Endodermal cell (in vitro differentiated cells): ENCODE results near the gene MAP3K21. TPM values are rescaled to one million over a fixed set of nuclear protein-coding genes. Genes with fewer than 3 reads are reported as not detected.

Experiments
- DNase-seq: peaks from one replicate; pipeline ENCODE4 v3.0.0-alpha.2; 2017
- H3K27ac ChIP-seq: 2 replicates; pipeline ENCODE4 v1.5.1; 2013; ENCODE audit warnings: mild to moderate bottlenecking, low read depth, low read length, moderate library complexity
- H3K27me3 ChIP-seq: 2 replicates; pipeline ENCODE4 v1.6.1; 2013; ENCODE audit warnings: mild to moderate bottlenecking, low read length, moderate library complexity; ENCODE audit not compliant: insufficient read depth, control insufficient read depth, poor library complexity, severe bottlenecking
- H3K36me3 ChIP-seq: 2 replicates; pipeline ENCODE4 v1.7.0; 2013; ENCODE audit warnings: mild to moderate bottlenecking, low read length, moderate library complexity; ENCODE audit not compliant: control insufficient read depth, insufficient read depth
- H3K4me1 ChIP-seq: one replicate; pipeline ENCODE4 v1.7.0; 2013; ENCODE audit warnings: low read length; ENCODE audit not compliant: control insufficient read depth, insufficient read depth
- H3K4me3 ChIP-seq: 2 replicates; pipeline ENCODE4 v1.5.1; 2013; ENCODE audit warnings: mild to moderate bottlenecking, low read length, moderate library complexity
- H3K9ac ChIP-seq: 2 replicates; pipeline ENCODE4 v1.6.1; 2013; ENCODE audit warnings: mild to moderate bottlenecking, low read length, moderate library complexity; ENCODE audit not compliant: poor library complexity, severe bottlenecking; ENCODE audit errors: extremely low read depth
- H3K9me3 ChIP-seq: 2 replicates; pipeline ENCODE4 v1.6.1; 2013; ENCODE audit warnings: mild to moderate bottlenecking, low read length, moderate library complexity; ENCODE audit not compliant: control insufficient read depth
- H3K27ac Mint-ChIP-seq: 2 replicates; pipeline ENCODE4 v1.8.0; 2020; ENCODE audit warnings: mixed read lengths
- H3K27me3 Mint-ChIP-seq: 2 replicates; pipeline ENCODE4 v1.8.0; 2021; ENCODE audit warnings: mild to moderate bottlenecking, mixed read lengths; ENCODE audit not compliant: insufficient read depth
- H3K36me3 Mint-ChIP-seq: 2 replicates; pipeline ENCODE4 v1.8.0; 2020; ENCODE audit warnings: low read depth, mixed read lengths
- H3K4me1 Mint-ChIP-seq: 2 replicates; pipeline ENCODE4 v1.8.0; 2020; ENCODE audit warnings: mixed read lengths
- H3K4me3 Mint-ChIP-seq: 2 replicates; pipeline ENCODE4 v1.8.0; 2020; ENCODE audit warnings: mild to moderate bottlenecking, moderate library complexity, mixed read lengths
- H3K9me3 Mint-ChIP-seq: 2 replicates; pipeline ENCODE4 v1.8.0; 2020; ENCODE audit warnings: mild to moderate bottlenecking, mixed read lengths
- CTCF ChIP-seq: fragments of 200-600 bp; sonication (generic); conservative IDR thresholded peaks from 2 replicates; pipeline ENCODE4 v1.5.0; 2021; ENCODE audit warnings: antibody characterized with exemption, mild to moderate bottlenecking
- WGBS, 2 experiments: methylation state at CpG; one replicate each; pipeline versions ENCODE4 v1.1.5 to v1.1.7; 2013; ENCODE audit warnings: missing lambda C conversion rate in 2 of 2, mixed read lengths in 1 of 2; ENCODE audit not compliant: insufficient coverage in 1 of 2, insufficient read length in 1 of 2; 5-methylcytosine and 5-hydroxymethylcytosine counted together
- total RNA-seq, 2 donors: library from RNA; stranded (reverse); fragmentation: NEBNext Ultra II Directional in 1 of 2; extraction: Animal tissue kit (Norgen Biotek cat#: 25700) in 1 of 2; gene quantifications; 2 replicates in 1 of 2; 3 replicates in 1 of 2; pipeline ENCODE4 v1.2.1, GENCODE V29; 2021

MAP3K21 gene
- total RNA-seq, 2 donors from 2014 or later: 9.4 to 14.6 TPM

DNA sequence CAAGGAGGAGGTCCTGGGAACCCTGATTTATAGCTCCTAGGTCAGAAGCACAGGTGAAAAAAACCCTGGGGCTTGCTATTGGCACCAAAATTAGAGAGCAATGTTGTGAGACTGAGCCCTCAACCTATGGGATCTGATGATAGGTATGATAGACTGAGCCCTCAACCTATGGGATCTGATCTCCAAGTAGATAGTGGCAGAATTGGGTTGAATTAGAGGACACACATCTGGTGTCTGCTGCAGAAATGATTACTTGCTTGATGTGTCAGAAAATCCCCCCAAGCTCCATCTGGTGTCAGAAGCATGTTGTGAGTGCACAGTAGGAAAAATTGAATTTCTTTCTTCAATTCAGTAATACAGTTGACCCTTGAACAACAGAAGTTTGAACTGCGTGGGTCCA, 62.4 kb downstream of the MAP3K21 start:
- Histone ChIP-seq H3K4me1 (no peaks in the 10 kb centered on the region), H3K4me3 (no peak overlapping the region), H3K9ac (no peak overlapping the region), H3K36me3 (no peaks in the 10 kb centered on the region), H3K9me3 (no peaks in the 10 kb centered on the region), H3K27ac (no peak overlapping the region), H3K27me3 (no peaks in the 10 kb centered on the region)
- peaks cover 10% of the 10 kb centered on the region for H3K4me1 Mint-ChIP-seq
- peaks cover 4% of the 10 kb centered on the region for H3K9me3 Mint-ChIP-seq
- TF ChIP-seq CTCF: no peak
- 80 to 88% methylated on average over 1 of the region's 1 CpG for WGBS, 2 experiments
- no peaks in the 10 kb centered on the region for H3K27me3 Mint-ChIP-seq
- no peak overlapping the region for H3K27ac Mint-ChIP-seq
- DNase-seq: no peak
- no peaks in the 10 kb centered on the region for H3K36me3 Mint-ChIP-seq
- no peak overlapping the region for H3K4me3 Mint-ChIP-seq

- Histone ChIP-seq H3K27ac (no peak overlapping the region), H3K9ac (no peak overlapping the region), H3K4me1 (no peaks in the 10 kb centered on the region), H3K36me3 (no peaks in the 10 kb centered on the region), H3K9me3 (no peaks in the 10 kb centered on the region), H3K4me3 (no peak overlapping the region), H3K27me3 (no peaks in the 10 kb centered on the region)
- Mint-ChIP-seq H3K9me3 (peaks cover 6% of the 10 kb centered on the region), H3K4me1 (peaks cover 10% of the 10 kb centered on the region), H3K36me3 (no peaks in the 10 kb centered on the region), H3K27ac (no peak overlapping the region), H3K4me3 (no peak overlapping the region), H3K27me3 (no peaks in the 10 kb centered on the region)
- TF ChIP-seq CTCF: no peak
- 88 to 95% methylated on average over 1 to 3 of the region's 3 CpGs for WGBS, 2 experiments
- DNase-seq: no peak
Measured at GRCh38 chr1:233390842-233391737, 63.6 kb downstream of the MAP3K21 start.

DNA sequence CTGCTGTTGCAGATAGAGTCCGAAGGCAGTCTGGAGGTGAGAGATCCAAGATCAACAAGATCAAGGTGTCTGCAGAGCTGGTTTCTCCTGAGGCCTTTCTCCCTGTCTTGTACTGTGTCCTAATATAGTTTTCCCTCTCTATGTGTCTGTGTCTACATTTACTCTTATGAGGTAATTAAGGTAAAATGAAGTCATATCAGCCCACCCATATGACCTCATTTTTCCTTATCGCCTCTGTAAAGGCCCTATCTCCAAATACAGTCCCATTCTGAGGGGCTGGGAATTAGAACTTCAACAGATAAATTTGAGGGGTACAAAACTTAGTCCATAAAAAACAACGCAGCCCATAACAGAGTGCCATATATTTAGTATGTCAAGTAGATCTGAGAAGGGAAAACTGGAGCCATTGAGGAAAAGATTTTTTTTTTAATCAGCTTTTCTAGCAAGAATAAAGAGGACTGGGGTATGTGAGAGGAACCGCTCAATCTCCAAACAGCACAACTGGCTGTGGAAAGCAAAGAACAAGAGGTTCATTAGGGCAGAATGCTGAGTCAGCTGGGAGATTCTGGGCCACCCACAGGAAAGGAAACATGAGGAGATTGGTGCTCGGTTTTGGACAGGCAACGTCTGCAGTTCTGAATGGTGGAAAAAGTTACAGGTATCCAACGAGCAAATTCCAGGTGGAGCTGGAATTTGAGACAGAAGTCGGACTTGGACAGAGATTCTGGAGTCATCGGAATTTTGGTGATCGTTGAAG, 65.7 kb downstream of the MAP3K21 start:
- Histone ChIP-seq H3K9ac (no peak overlapping the region), H3K4me1 (no peaks in the 10 kb centered on the region), H3K36me3 (no peaks in the 10 kb centered on the region), H3K27me3 (no peaks in the 10 kb centered on the region), H3K27ac (no peak overlapping the region), H3K4me3 (no peak overlapping the region), H3K9me3 (no peaks in the 10 kb centered on the region)
- WGBS, 2 experiments: 88 to 89% methylated on average over 9 to 10 of the region's 10 CpGs
- no peak for DNase-seq
- H3K36me3 Mint-ChIP-seq: no peaks in the 10 kb centered on the region
- no peaks in the 10 kb centered on the region for H3K27me3 Mint-ChIP-seq
- TF ChIP-seq CTCF: no peak
- H3K9me3 Mint-ChIP-seq: peaks cover 10% of the 10 kb centered on the region
- H3K4me3 Mint-ChIP-seq: no peak overlapping the region
- peaks cover 10% of the 10 kb centered on the region for H3K4me1 Mint-ChIP-seq
- H3K27ac Mint-ChIP-seq: no peak overlapping the region
